ENCODE measurements around the gene PLCD1. TPM values are rescaled to one million over a fixed set of nuclear protein-coding genes. Genes with fewer than 3 reads are reported as not detected.

Gene PLCD1
- total and polyA plus RNA-seq, 2 of the 8 experiments (the other 6 are each of a cell fraction or from before 2014, with no cell fraction given) = 15.3 to 19.2 TPM

DNA sequence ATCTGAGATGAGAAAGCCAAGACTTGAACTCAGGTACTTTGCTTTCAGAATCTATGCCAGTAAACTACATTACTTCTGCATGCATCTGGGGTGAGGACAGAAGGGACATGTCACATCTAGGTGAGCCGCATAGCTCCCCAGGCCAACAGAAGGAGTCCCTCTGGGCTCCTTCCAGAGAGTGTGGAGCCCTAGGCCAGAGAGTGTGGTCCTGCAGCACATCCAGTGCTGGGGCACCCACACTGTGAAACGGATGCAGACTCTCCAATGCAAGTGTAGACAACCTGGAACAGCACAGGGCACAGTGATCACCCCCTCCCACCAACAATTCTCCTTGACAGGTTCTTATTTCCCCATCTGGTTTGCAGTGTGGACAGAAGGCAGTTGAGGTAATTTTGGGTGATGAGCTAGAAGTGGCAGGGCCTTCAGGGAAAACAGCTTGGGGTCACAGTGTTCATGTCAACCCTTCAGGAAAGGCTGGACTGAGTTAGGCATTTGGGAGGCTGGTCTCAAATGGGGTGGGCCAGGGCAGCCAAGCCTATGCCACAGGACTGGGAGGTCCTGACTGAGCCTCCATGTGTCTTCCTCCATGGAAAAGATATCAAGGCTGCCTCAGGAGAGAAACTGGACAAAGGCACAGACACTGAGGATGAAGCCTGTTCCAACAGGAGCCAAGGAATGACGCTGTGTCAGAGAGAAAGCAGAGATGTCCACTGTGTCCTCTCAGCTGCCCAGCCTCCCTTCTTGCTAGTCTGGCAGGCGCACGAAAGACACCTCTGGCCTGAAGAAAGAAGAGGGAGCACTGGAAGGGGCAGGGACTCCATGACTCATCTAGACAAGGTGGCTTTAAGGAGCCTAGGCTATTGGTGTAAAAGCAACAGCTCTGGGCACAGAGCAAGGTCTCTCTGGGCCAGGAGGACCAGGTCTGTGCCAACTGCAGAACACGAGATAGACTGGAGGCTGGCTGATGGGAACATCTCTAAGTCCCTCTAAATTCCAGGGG is 1.7 kb downstream of the PLCD1 start:
- H4K91ac ChIP-seq (replicated peaks; ENCODE audit: insufficient read length, low read length) = no peak overlapping the region
- H3K4me1 ChIP-seq (replicated peaks in 1 of 4; ENCODE audit: control insufficient read depth in 3 of 4, insufficient read depth in 4 of 4, low read length in 3 of 4) = peaks cover 0 to 9% (median 6%) of the 10 kb centered on the region in 4 experiments; a peak in 6 of 7 replicates
- H3K36me3 ChIP-seq (ENCODE audit: control insufficient read depth in 2 of 4, insufficient read depth in 4 of 4, low read length in 3 of 4) = no peaks in the 10 kb centered on the region
- H2BK5ac ChIP-seq (ENCODE audit: low read depth, low read length) = no peak overlapping the region
- H4K5ac ChIP-seq (ENCODE audit: insufficient read length, low read depth, low read length) = no peak overlapping the region
- no peak overlapping the region for H3K27ac ChIP-seq (ENCODE audit: low read depth, low read length)
- no peaks in the 10 kb centered on the region for H3K9me3 ChIP-seq (ENCODE audit: insufficient read depth in 2 of 2, low read depth in 1 of 2, low read length in 1 of 2)
- H3K18ac ChIP-seq (ENCODE audit: extremely low read depth, low read length) = no peak overlapping the region
- H3K9ac ChIP-seq (replicated peaks in 1 of 4; ENCODE audit: extremely low read depth in 1 of 4, low read depth in 3 of 4, low read length in 3 of 4) = no peak overlapping the region
- no peak overlapping the region for H3K14ac ChIP-seq (ENCODE audit: insufficient read length)
- H3K79me1 ChIP-seq (ENCODE audit: low read depth, low read length) = no peaks in the 10 kb centered on the region
- H3K4me2 ChIP-seq (ENCODE audit: insufficient read depth in 1 of 2, low read depth in 2 of 2, low read length in 2 of 2) = peak overlapping the region in 1 of 2 experiments; percentile 69; a peak in 1 of 4 replicates
- ChIA-PET CTCF (ENCODE audit: partially characterized antibody) (interaction anchor here (0.9 to 1.8 kb wide), 7 partner anchors 14 to 131 kb away, joined by 3 to 6 read pairs (median 3); no protein-coding TSS in a partner anchor), POLR2A (ENCODE audit: partially characterized antibody) (interaction anchor here (1.9 kb wide), 1 partner anchor 11 kb away, joined by 9 read pairs; the partner anchor contains the start of gene DLEC1)
- H2BK20ac ChIP-seq (ENCODE audit: low read length) = no peak overlapping the region
- H3K27me3 ChIP-seq (replicated peaks in 1 of 4; ENCODE audit: control insufficient read depth in 3 of 4, extremely low read depth in 1 of 4, insufficient read depth in 3 of 4, low read length in 3 of 4) = peaks cover 27 to 58% (median 52%) of the 10 kb centered on the region in 4 experiments
- H3K23ac ChIP-seq (ENCODE audit: insufficient read length) = no peak overlapping the region
- H3K4ac ChIP-seq (replicated peaks; ENCODE audit: insufficient read length, low read depth, low read length) = no peak overlapping the region
- H2BK120ac ChIP-seq (replicated peaks; ENCODE audit: low read depth, low read length) = no peak overlapping the region
- H3K23me2 ChIP-seq (ENCODE audit: low read depth, low read length) = peaks cover 18% of the 10 kb centered on the region; the same call in 1 of the 2 replicates
- no peak overlapping the region for H3K56ac ChIP-seq (replicated peaks; ENCODE audit: insufficient read length, low read depth, low read length)
- H4K8ac ChIP-seq (ENCODE audit: extremely low read depth, insufficient read depth, low read length) = no peak overlapping the region
- 84% methylated on average over 6 of the region's 6 CpGs; no CpG with 5 or more reads in 1 of the 2 experiments for WGBS, 2 experiments (ENCODE audit: extremely low coverage in 1 of 2, insufficient coverage in 1 of 2, insufficient read length in 1 of 2, insufficient replicate concordance in 2 of 2, low coverage in 1 of 2, low lambda C conversion rate in 2 of 2, missing lambda C conversion rate in 1 of 2)
- DNase-seq (ENCODE audit: low read depth in 1 of 2, low spot score in 2 of 2) (no peak), FAIRE-seq (no peak)
- no peak for TF ChIP-seq TEAD4 (IDR thresholded peaks at IDR 0.05; ENCODE audit: low read depth, low read length)
- TF ChIP-seq BACH1 (IDR thresholded peaks at IDR 0.05; ENCODE audit: low read length) = no peak
- no peak for TF ChIP-seq CEBPB (IDR thresholded peaks at IDR 0.05; ENCODE audit: low read depth, low read length)
- TF ChIP-seq ZNF274 (IDR thresholded peaks at IDR 0.05; ENCODE audit: borderline replicate concordance, extremely low read depth, low read length) = no peak
- no peak for TF ChIP-seq HDAC2 (IDR thresholded peaks at IDR 0.05; ENCODE audit: borderline replicate concordance in 1 of 2, low read depth in 2 of 2, low read length in 2 of 2)
- no peak for TF ChIP-seq SIX5 (IDR thresholded peaks at IDR 0.05; ENCODE audit: low read depth, low read length)
- TF ChIP-seq CHD1 (IDR thresholded peaks at IDR 0.05; ENCODE audit: low read depth, low read length) = no peak
- peak; percentile 21 for TF ChIP-seq EZH2 (IDR thresholded peaks at IDR 0.05; ENCODE audit: low read depth, low read length, severe bottlenecking)
- H2BK15ac ChIP-seq (ENCODE audit: low read length) = 0 out of 2 replicates have a peak overlapping the region, but pooled peaks have one; percentile 5
- H3K4me3 ChIP-seq (ENCODE audit: extremely low read depth in 1 of 4, insufficient read depth in 2 of 4, low read depth in 3 of 4, low read length in 4 of 4) = peak overlapping the region in 1 of 4 experiments; percentile 88; a peak in 1 of 8 replicates
- H2AFZ ChIP-seq (ENCODE audit: low read length) = no peak overlapping the region
- H2BK12ac ChIP-seq (ENCODE audit: low read depth, low read length) = 0 out of 2 replicates have a peak overlapping the region, but pooled peaks have one; percentile 17
- peaks cover 12 to 17% of the 10 kb centered on the region in 2 experiments for H4K20me1 ChIP-seq (replicated peaks in 1 of 2; ENCODE audit: control insufficient read depth in 1 of 2, insufficient read depth in 2 of 2, low read length in 2 of 2)
- no peaks in the 10 kb centered on the region for H3K79me2 ChIP-seq (ENCODE audit: control insufficient read depth in 1 of 2, insufficient read depth in 2 of 2, low read length in 2 of 2)
- no peak overlapping the region for H2AK5ac ChIP-seq (ENCODE audit: low read depth, low read length)
